DND-41 (cell line): ENCODE results near the gene LRTM2.

Experiments
- ATAC-seq: fragments of 200-7000 bp; cut with Tn5 transposase; 3 replicates; pipeline ENCODE4 v1.9.1; 2021; ENCODE audit warnings: low read depth; ENCODE audit not compliant: insufficient read depth
- DNase-seq: peaks from one replicate; pipeline ENCODE4 v3.0.0-alpha.2; 2020
- H2AFZ ChIP-seq: 2 replicates; pipeline ENCODE4 v1.6.0; 2012; ENCODE audit warnings: low read depth, low read length
- H3K27ac ChIP-seq: 2 replicates; pipeline ENCODE4 v1.5.1; 2012; ENCODE audit warnings: low read length, inconsistent platforms
- H3K27me3 ChIP-seq: fragments of 200-600 bp; sonication (generic); 2 replicates; pipeline ENCODE4 v1.6.0; 2012; ENCODE audit warnings: low read length, mild to moderate bottlenecking, inconsistent platforms; ENCODE audit not compliant: insufficient read depth, poor library complexity
- H3K36me3 ChIP-seq: 2 replicates; pipeline ENCODE4 v1.5.1; 2012; ENCODE audit warnings: low read length, inconsistent platforms; ENCODE audit not compliant: insufficient read depth
- H3K4me1 ChIP-seq: 2 replicates; pipeline ENCODE4 v1.5.1; 2012; ENCODE audit warnings: mild to moderate bottlenecking, low read length; ENCODE audit not compliant: insufficient read depth
- H3K4me2 ChIP-seq: 2 replicates; pipeline ENCODE4 v1.6.0; 2012; ENCODE audit warnings: mild to moderate bottlenecking, moderate library complexity, low read length, inconsistent platforms; ENCODE audit not compliant: insufficient read depth
- H3K4me3 ChIP-seq, 2 experiments: fragments of 200-600 bp in 1 of 2; shearing (Covaris generic) in 1 of 2; 2 replicates each; pipeline ENCODE4 v1.5.1; 2012 to 2016; ENCODE audit warnings: inconsistent platforms in 2 of 2, low read length in 2 of 2, mild to moderate bottlenecking in 2 of 2, low read depth in 1 of 2, moderate library complexity in 1 of 2
- H3K79me2 ChIP-seq: 2 replicates; pipeline ENCODE4 v1.6.0; 2012; ENCODE audit warnings: low read length, inconsistent platforms; ENCODE audit not compliant: insufficient read depth
- H3K9ac ChIP-seq: 2 replicates; pipeline ENCODE4 v1.6.0; 2012; ENCODE audit warnings: low read depth, mild to moderate bottlenecking, inconsistent platforms, low read length, moderate library complexity
- H3K9me3 ChIP-seq: 2 replicates; pipeline ENCODE4 v1.5.1; 2012; ENCODE audit warnings: low read length, moderate library complexity, mild to moderate bottlenecking, inconsistent platforms; ENCODE audit not compliant: insufficient read depth, severe bottlenecking
- H4K20me1 ChIP-seq: 2 replicates; pipeline ENCODE4 v1.6.0; 2012; ENCODE audit warnings: low read length; ENCODE audit not compliant: insufficient read depth
- CTCF ChIP-seq: IDR thresholded peaks from 2 replicates; pipeline ENCODE4 v1.5.1; 2012; ENCODE audit warnings: borderline replicate concordance, low read length, moderate library complexity, mild to moderate bottlenecking; ENCODE audit not compliant: poor library complexity, severe bottlenecking; ENCODE audit errors: extremely low read depth
- EZH2 ChIP-seq: IDR thresholded peaks from 3 replicates; pipeline ENCODE4 v1.6.1; 2012; ENCODE audit warnings: borderline replicate concordance, low read depth, mild to moderate bottlenecking, moderate library complexity, low read length, inconsistent platforms; ENCODE audit not compliant: severe bottlenecking

LRTM2 gene

GRCh38 chr12:1869145-1869544 lies 48.8 kb downstream of the LRTM2 start:
- peaks cover 5% of the 10 kb centered on the region for H3K9me3 ChIP-seq
- H2AFZ ChIP-seq = no peak overlapping the region
- H3K4me1 ChIP-seq = no peaks in the 10 kb centered on the region
- H4K20me1 ChIP-seq = no peaks in the 10 kb centered on the region
- H3K27ac ChIP-seq = no peak overlapping the region
- H3K79me2 ChIP-seq = no peaks in the 10 kb centered on the region
- H3K4me2 ChIP-seq = no peak overlapping the region
- H3K36me3 ChIP-seq = no peaks in the 10 kb centered on the region
- no peak for DNase-seq
- no peak overlapping the region for H3K9ac ChIP-seq
- peaks cover 13% of the 10 kb centered on the region for H3K27me3 ChIP-seq
- no peak for TF ChIP-seq EZH2
- ATAC-seq = no peak
- no peak overlapping the region for H3K4me3 ChIP-seq

- Histone ChIP-seq H4K20me1 (no peaks in the 10 kb centered on the region), H3K79me2 (no peaks in the 10 kb centered on the region), H3K4me1 (no peaks in the 10 kb centered on the region), H3K9me3 (peaks cover 5% of the 10 kb centered on the region), H3K27me3 (peaks cover 16% of the 10 kb centered on the region), H3K27ac (no peak overlapping the region), H2AFZ (no peak overlapping the region), H3K36me3 (no peaks in the 10 kb centered on the region), H3K4me2 (no peak overlapping the region), H3K4me3 (no peak overlapping the region), H3K9ac (no peak overlapping the region)
- DNase-seq = no peak
- TF ChIP-seq EZH2 (no peak), CTCF (no peak)
- no peak for ATAC-seq
Observed at GRCh38 chr12:1870086-1870485, 49.7 kb downstream of the LRTM2 start.

GRCh38 chr12:1870998-1871917 lies 50.9 kb downstream of the LRTM2 start:
- TF ChIP-seq EZH2 = no peak
- no peak for TF ChIP-seq CTCF
- Histone ChIP-seq H3K27ac (no peak overlapping the region), H3K9ac (no peak overlapping the region), H3K79me2 (no peaks in the 10 kb centered on the region), H3K9me3 (peaks cover 5% of the 10 kb centered on the region), H4K20me1 (no peaks in the 10 kb centered on the region), H3K27me3 (peaks cover 16% of the 10 kb centered on the region), H3K4me3 (no peak overlapping the region), H3K4me1 (no peaks in the 10 kb centered on the region), H2AFZ (no peak overlapping the region), H3K36me3 (no peaks in the 10 kb centered on the region), H3K4me2 (no peak overlapping the region)
- DNase-seq = no peak
- no peak for ATAC-seq

GRCh38 chr12:1872001-1872400 lies 51.6 kb downstream of the LRTM2 start:
- Histone ChIP-seq H3K4me3 (no peak overlapping the region), H3K27me3 (peaks cover 16% of the 10 kb centered on the region)

More at GRCh38 chr12:1872001-1872400, 51.6 kb downstream of the LRTM2 start:
- Histone ChIP-seq H3K36me3 (no peaks in the 10 kb centered on the region), H3K4me2 (no peak overlapping the region), H3K9ac (no peak overlapping the region), H4K20me1 (no peaks in the 10 kb centered on the region), H3K4me1 (no peaks in the 10 kb centered on the region), H3K79me2 (no peaks in the 10 kb centered on the region), H2AFZ (no peak overlapping the region), H3K9me3 (peaks cover 5% of the 10 kb centered on the region), H3K27ac (no peak overlapping the region)
- DNase-seq (no peak), ATAC-seq (no peak)
- TF ChIP-seq EZH2 (no peak), CTCF (no peak)
